OCI-LY7 (cell line): ENCODE data around the gene ANKRD13B.

Source experiments
- EZH2phosphoT487 ChIP-seq: fragments of 200-600 bp; sonication (generic); IDR thresholded peaks from 2 replicates; pipeline ENCODE4 v1.6.1; 2018; ENCODE audit warnings: low read depth, borderline replicate concordance, mild to moderate bottlenecking, mixed run types, antibody characterized with exemption, low read length, moderate library complexity, mixed read lengths
- TF ChIP-seq, protein P1 (sequence below): fragments of 200-600 bp; sonication (generic); conservative IDR thresholded peaks from 2 replicates; pipeline ENCODE4 v1.5.1; 2014; ENCODE audit warnings: mild to moderate bottlenecking, antibody characterized with exemption, low read length, moderate library complexity, mixed read lengths

DNA sequence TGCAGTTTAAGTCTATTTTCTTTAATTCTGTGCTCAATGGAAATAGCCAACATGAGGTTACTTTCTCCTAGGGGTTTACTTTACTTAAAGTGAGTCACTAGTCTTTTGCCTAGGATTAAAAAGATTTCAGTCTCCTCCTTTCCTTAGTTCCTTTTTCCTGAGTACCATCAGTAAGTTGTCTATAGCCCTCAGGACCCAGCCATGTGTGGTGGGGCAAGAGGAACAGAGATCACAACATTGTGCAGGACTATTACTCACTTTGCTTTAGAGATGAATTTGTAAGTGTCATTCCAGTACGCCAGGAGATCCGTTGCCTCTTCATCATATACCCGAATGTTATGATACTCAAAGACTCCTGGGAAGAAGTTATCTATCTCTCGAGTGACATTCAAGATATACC lies 57.5 kb downstream of the ANKRD13B start:
- TF ChIP-seq, protein P1, sequence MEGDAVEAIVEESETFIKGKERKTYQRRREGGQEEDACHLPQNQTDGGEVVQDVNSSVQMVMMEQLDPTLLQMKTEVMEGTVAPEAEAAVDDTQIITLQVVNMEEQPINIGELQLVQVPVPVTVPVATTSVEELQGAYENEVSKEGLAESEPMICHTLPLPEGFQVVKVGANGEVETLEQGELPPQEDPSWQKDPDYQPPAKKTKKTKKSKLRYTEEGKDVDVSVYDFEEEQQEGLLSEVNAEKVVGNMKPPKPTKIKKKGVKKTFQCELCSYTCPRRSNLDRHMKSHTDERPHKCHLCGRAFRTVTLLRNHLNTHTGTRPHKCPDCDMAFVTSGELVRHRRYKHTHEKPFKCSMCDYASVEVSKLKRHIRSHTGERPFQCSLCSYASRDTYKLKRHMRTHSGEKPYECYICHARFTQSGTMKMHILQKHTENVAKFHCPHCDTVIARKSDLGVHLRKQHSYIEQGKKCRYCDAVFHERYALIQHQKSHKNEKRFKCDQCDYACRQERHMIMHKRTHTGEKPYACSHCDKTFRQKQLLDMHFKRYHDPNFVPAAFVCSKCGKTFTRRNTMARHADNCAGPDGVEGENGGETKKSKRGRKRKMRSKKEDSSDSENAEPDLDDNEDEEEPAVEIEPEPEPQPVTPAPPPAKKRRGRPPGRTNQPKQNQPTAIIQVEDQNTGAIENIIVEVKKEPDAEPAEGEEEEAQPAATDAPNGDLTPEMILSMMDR: no peak
- TF ChIP-seq EZH2phosphoT487: no peak
